Fibroblast of pulmonary artery (primary cell): ENCODE measurements around the gene IRF8.
"Not testable (repeated sequence)": the region's sequence is repeated elsewhere in the genome, so short reads cannot be mapped to it uniquely, and the experiment has no call there.

Experiments used
- DNase-seq: peaks from one replicate; pipeline ENCODE4 v3.0.0-alpha.2; 2010; ENCODE audit warnings: low read depth
- H3K4me3 ChIP-seq: replicated peaks from 2 replicates; pipeline ENCODE4 v1.5.1; 2011; ENCODE audit warnings: low read depth, mild to moderate bottlenecking, control low read depth, low read length, moderate library complexity
- TF ChIP-seq, protein P1 (sequence below): IDR thresholded peaks from 2 replicates; pipeline ENCODE4 v1.5.1; 2011; ENCODE audit warnings: mild to moderate bottlenecking, control low read depth, low read length, inconsistent platforms; ENCODE audit errors: missing control alignments

IRF8 gene

DNA sequence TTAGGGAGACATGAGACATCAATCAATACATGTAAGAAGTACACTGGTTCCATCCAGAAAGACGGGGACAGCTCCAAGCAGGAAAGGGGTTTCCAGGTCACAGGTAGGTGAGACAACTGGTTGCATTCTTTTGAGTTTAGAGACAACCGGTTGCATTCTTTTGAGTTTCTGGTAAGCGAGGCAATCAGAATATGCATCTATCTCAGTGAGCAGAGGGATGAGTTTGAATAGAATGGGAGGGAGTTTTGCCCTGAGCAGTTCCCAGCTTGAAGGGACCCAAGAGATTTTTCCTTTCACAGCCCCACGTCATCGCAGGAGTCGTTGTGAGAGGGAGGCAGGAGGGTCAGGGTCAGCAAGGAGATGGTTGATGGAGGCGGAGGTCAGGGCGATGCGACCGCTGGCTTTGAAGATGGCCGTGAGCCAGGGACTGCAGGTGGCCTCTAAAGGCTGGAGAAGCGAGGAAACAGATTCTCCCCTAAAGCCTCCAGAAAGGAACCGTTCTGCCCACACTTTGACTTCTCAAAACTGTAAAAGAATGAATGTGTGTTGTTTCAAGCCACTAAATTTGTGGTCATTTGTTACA is 36.5 kb downstream of the IRF8 start:
- no peak overlapping the region for H3K4me3 ChIP-seq
- DNase-seq, result no peak
- TF ChIP-seq, protein P1, sequence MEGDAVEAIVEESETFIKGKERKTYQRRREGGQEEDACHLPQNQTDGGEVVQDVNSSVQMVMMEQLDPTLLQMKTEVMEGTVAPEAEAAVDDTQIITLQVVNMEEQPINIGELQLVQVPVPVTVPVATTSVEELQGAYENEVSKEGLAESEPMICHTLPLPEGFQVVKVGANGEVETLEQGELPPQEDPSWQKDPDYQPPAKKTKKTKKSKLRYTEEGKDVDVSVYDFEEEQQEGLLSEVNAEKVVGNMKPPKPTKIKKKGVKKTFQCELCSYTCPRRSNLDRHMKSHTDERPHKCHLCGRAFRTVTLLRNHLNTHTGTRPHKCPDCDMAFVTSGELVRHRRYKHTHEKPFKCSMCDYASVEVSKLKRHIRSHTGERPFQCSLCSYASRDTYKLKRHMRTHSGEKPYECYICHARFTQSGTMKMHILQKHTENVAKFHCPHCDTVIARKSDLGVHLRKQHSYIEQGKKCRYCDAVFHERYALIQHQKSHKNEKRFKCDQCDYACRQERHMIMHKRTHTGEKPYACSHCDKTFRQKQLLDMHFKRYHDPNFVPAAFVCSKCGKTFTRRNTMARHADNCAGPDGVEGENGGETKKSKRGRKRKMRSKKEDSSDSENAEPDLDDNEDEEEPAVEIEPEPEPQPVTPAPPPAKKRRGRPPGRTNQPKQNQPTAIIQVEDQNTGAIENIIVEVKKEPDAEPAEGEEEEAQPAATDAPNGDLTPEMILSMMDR, result no peak

DNA sequence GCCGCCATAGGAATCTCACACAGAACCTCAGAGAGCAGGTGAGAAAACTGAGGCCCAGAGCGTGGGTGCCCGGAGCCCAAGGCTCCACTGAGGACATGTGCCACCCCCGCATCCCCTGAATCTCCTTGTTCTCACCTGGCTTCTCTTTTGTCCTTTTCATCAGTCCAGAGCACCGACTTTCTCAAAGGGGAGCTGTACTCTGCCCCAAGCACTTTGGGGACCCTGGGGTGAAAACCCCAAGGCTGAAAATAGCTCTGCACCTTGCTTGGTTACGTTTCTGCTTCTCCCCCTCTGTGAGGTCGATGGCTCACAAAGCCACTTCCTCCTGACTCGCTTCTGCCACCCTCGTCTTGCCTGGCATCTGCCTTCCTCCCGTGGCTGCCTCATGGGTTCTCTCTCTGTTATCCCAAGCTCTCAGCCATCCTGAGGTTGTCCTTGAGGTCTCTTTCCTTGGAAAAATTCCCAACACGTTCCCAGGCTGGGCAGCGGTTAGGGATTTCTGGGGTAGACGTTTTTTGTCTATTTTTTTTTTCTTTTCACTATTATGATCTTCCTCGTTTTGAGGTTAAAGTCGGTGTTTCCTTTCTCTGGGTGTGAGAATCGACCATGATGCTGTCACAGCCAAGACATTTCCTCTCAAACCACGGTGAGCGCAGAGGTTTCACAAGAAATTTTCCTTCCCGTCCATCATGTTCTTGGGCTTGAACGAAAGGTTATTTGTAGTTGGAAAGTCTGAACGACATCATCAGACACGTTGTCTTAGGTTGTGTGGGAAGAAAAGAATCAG is 37.2 kb downstream of the IRF8 start:
- TF ChIP-seq, protein P1, result no peak
- DNase-seq, result no peak
- no peak overlapping the region for H3K4me3 ChIP-seq

DNA sequence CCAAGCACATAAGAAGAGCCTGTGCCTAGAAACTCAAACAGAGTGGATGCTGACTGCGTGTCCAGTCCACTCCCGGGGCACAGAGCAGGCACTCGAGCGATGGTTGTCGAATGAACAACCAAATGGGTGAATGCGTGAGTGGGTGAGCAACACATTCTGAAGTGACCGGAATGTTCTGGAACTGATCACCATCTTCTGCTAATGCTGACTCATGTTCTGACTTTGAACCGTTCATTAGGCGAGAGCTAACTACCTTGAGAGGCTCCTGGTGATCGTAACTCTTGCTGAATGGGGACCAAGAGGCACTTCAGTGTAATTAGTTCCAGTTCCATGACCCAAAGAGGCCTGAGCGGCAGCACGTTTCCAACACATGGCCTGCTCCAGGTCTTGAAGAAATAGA is 37.9 kb downstream of the IRF8 start:
- DNase-seq, result no peak
- TF ChIP-seq, protein P1, result no peak
- H3K4me3 ChIP-seq, result no peak overlapping the region

DNA sequence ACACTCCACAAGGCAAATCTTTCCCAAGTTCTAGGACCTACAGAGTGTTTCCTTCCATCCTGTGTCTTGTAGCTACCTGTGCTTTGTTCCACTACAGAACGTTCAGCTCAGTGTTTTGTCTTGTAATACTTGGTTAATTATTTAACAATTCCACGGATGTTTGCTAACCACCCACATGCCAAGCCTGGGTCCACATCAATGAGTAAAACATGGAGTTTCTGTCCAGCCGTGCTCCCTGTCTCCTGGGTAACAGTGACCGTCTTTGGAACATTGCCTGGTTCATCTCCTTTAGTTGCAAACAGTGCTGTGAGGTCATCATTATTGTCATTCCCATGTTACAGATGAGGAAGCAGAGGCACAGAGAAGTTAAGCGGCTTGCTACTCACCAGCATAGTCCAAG is 41.3 kb downstream of the IRF8 start:
- TF ChIP-seq, protein P1, result no peak
- H3K4me3 ChIP-seq, result no peak overlapping the region
- no peak for DNase-seq

DNA sequence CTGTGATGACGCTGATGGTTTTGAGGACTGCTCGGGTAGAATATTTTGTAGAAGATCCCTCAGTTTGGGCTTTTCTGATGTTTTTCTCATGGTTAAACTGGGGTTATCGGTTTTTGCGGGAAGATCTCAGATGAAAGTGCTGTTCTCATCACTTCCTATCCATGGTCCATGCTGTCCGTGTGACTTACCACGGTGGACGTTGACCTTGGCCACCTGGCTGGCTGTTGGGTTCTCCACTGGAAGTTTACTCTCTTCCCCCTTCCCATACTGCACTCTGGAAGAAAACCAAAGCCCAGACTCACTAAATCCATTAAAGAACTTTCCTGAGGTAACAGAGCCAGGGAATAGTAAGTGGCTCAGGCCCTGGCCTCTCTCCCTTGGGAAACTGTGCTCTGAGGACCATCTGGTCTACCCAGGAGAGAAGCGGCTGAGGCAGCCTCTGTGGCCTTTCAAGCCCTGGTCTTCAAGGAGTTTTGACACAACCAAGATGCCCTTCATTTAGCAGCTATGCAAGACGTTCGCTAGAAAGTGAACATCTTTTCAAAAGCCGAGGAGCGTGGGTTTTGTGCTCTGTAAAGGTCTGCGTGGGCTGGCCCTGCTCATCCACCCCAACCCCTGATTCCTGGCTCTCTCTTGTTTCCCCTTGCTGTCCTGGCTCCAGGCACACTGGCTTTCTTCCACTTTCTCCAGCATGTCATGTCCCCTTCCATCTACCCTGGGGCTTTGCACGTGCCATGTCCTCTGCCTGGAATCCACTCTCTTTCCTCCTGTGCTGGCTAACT is 43.1 kb downstream of the IRF8 start:
- TF ChIP-seq, protein P1, result no peak
- DNase-seq, result no peak
- H3K4me3 ChIP-seq, result no peak overlapping the region

DNA sequence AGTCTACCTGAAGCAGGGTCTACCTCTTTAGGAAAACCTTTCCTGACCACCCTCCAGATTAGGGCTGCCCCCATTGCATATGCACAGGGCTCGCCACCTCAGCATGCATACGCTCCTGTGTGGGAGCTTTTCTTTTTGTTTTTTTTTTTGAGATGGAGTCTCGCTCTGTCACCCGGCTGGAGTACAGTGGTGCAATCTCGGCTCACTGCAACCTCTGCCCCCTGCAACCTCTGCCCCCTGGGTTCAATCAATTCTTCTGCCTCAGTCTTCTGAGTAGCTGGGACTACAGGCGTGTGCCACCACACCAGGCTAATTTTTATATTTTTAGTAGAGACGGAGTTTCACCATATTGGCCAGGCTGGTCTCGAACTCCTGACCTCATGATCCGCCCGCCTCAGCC is 43.7 kb downstream of the IRF8 start:
- not testable (repeated sequence) for DNase-seq, H3K4me3 ChIP-seq

DNA sequence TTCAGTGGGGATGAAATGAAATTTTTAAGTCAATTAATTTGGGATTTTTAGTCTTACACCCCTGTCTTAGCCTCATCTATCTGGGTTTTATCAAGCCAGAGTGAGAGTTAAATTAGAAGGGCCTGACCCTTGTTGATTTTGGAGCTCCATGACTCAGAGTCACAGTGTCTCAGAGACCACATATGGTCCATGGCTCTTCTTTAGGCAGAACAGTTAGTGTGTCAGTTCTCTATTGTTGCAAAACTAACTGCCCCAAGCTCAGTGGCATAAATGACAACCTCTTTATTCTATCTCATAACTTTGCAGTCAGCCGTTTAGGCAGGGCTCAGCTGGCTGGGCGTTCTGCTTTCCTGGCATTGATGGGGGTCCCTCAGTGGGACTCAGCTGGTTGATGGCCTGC is 44.7 kb downstream of the IRF8 start:
- H3K4me3 ChIP-seq, result no peak overlapping the region
- no peak for DNase-seq
- TF ChIP-seq, protein P1, result no peak
